ENCODE results near the gene SNX24. TPM values are rescaled to one million over a fixed set of nuclear protein-coding genes. Genes with fewer than 3 reads are reported as not detected.
"Not testable (repeated sequence)": the region's sequence is repeated elsewhere in the genome, so short reads cannot be mapped to it uniquely, and the experiment has no call there.

Gene SNX24
- total RNA-seq, 1 experiment from 2014 or later, result 10.3 TPM

- ATAC-seq (no peak), DNase-seq (no peak)
- Histone ChIP-seq H3K9ac (ENCODE audit: low read length) (no peak overlapping the region), H3K4me1 (ENCODE audit: insufficient read depth, low read length) (peaks cover 8% of the 10 kb centered on the region; the same call in 1 of the 2 replicates), H3K9me2 (replicated peaks; ENCODE audit: low read length) (no peaks in the 10 kb centered on the region), H2AFZ (ENCODE audit: low read length) (no peak overlapping the region), H3K79me2 (ENCODE audit: low read length) (no peaks in the 10 kb centered on the region), H3K36me3 (ENCODE audit: low read depth, low read length) (no peaks in the 10 kb centered on the region), H3K4me3 (ENCODE audit: low read length) (no peak overlapping the region), H4K20me1 (ENCODE audit: low read length) (no peaks in the 10 kb centered on the region), H3K27ac (ENCODE audit: low read length) (no peak overlapping the region), H3K9me3 (ENCODE audit: low read length) (no peaks in the 10 kb centered on the region), H3F3A (ENCODE audit: low read length, unreplicated experiment) (no peaks in the 10 kb centered on the region), H3K4me2 (ENCODE audit: low read length) (no peak overlapping the region), H3K27me3 (ENCODE audit: low read length) (no peaks in the 10 kb centered on the region)
- TF ChIP-seq EZH2phosphoT487 (IDR thresholded peaks at IDR 0.05; ENCODE audit: borderline replicate concordance, low read length) (no peak), EZH2 (IDR thresholded peaks at IDR 0.05; ENCODE audit: low read length, unreplicated experiment) (no peak), CTCF (conservative IDR thresholded peaks at IDR 0.05; ENCODE audit: low read depth, low read length) (no peak)
- intact Hi-C loops (cut with micrococcal nuclease), result no loop called here
- ChIA-PET POLR2A (ENCODE audit: unreplicated experiment) (no interaction called here), CTCF (no interaction called here)
- BruUV-seq (replicated peaks), result no TSS peak
Measured at GRCh38 chr5:122909470-122910100, 64.2 kb downstream of the SNX24 start.

DNA sequence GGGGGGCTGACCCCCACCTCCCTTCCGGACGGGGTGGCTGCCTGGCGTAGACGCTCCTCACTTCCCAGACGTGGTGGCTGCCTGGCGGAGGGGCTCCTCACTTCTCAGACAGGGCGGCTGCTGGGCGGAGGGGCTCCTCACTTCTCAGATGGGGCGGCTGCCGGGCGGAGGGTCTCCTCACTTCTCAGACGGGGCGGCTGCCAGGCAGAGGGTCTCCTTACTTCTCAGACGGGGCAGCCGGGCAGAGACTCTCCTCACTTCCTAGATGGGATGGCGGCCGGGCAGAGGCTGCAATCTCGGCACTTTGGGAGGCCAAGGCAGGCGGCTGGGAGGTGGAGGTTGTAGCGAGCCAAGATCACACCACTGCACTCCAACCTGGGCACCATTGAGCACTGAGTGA is 68.0 kb downstream of the SNX24 start:
- H3K36me3 ChIP-seq (ENCODE audit: low read depth, low read length); DNase-seq; ATAC-seq; H3K9me3 ChIP-seq (ENCODE audit: low read length); POLR2A ChIA-PET (ENCODE audit: unreplicated experiment); H3K4me3 ChIP-seq (ENCODE audit: low read length); H3K79me2 ChIP-seq (ENCODE audit: low read length); BruUV-seq (replicated peaks); H2AFZ ChIP-seq (ENCODE audit: low read length); H3K4me2 ChIP-seq (ENCODE audit: low read length); intact Hi-C loops (cut with micrococcal nuclease); H3K9ac ChIP-seq (ENCODE audit: low read length); H3F3A ChIP-seq (ENCODE audit: low read length, unreplicated experiment); H3K27me3 ChIP-seq (ENCODE audit: low read length); H4K20me1 ChIP-seq (ENCODE audit: low read length); H3K4me1 ChIP-seq (ENCODE audit: insufficient read depth, low read length); H3K9me2 ChIP-seq (replicated peaks; ENCODE audit: low read length); H3K27ac ChIP-seq (ENCODE audit: low read length); CTCF ChIA-PET: not testable (repeated sequence)

GRCh38 chr5:122915717-122916461 is 70.5 kb downstream of the SNX24 start:
- POLR2A ChIA-PET (ENCODE audit: unreplicated experiment), result no interaction called here
- Histone ChIP-seq H3K4me1 (ENCODE audit: insufficient read depth, low read length) (peaks cover 2% of the 10 kb centered on the region; the same call in 1 of the 2 replicates), H2AFZ (ENCODE audit: low read length) (no peak overlapping the region), H4K20me1 (ENCODE audit: low read length) (no peaks in the 10 kb centered on the region), H3F3A (ENCODE audit: low read length, unreplicated experiment) (no peaks in the 10 kb centered on the region), H3K9ac (ENCODE audit: low read length) (no peak overlapping the region), H3K79me2 (ENCODE audit: low read length) (no peaks in the 10 kb centered on the region), H3K36me3 (ENCODE audit: low read depth, low read length) (no peaks in the 10 kb centered on the region), H3K9me2 (replicated peaks; ENCODE audit: low read length) (no peaks in the 10 kb centered on the region), H3K4me2 (ENCODE audit: low read length) (no peak overlapping the region), H3K27me3 (ENCODE audit: low read length) (no peaks in the 10 kb centered on the region), H3K27ac (ENCODE audit: low read length) (no peak overlapping the region), H3K4me3 (ENCODE audit: low read length) (no peak overlapping the region), H3K9me3 (ENCODE audit: low read length) (no peaks in the 10 kb centered on the region)
- no TSS peak for BruUV-seq (replicated peaks)
- intact Hi-C loops (cut with micrococcal nuclease), result no loop called here
- TF ChIP-seq EZH2phosphoT487 (IDR thresholded peaks at IDR 0.05; ENCODE audit: borderline replicate concordance, low read length) (no peak), CTCF (conservative IDR thresholded peaks at IDR 0.05; ENCODE audit: low read depth, low read length) (no peak), EZH2 (IDR thresholded peaks at IDR 0.05; ENCODE audit: low read length, unreplicated experiment) (no peak)
- no peak for ATAC-seq
- no peak for DNase-seq
- CTCF ChIA-PET, result no interaction called here

Data from PC-3 (cell line).